ENCODE data around the gene HSPG2. TPM values are rescaled to one million over a fixed set of nuclear protein-coding genes. Genes with fewer than 3 reads are reported as not detected.
"Not testable (repeated sequence)": the region's sequence is repeated elsewhere in the genome, so short reads cannot be mapped to it uniquely, and the experiment has no call there.

The HSPG2 gene
- total RNA-seq, 1 experiment from 2014 or later: 35.1 TPM

DNA sequence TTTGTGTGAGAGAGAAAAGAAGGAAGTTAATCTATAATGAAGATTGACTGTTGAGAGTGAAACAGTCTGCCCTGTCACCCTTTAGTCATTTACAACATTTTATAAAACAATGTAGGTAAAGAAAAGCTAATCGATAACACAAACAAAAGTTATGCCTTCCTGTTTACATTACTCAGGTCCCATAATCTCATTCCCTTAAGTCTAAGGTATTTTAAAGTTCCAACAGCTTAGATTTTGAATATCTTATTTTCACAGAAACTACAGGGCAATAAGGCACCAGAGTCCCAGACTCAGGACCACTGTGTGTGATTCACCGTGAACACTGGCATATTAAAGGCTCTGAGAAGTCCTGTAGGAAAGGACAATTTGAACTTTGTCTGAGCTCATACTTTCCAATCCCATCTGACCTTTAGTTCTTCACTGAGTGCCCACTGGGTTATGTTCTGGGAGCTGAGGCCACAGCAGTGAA is 35.9 kb upstream of the HSPG2 start:
- H3F3A ChIP-seq (ENCODE audit: low read length, unreplicated experiment); H3K79me2 ChIP-seq (ENCODE audit: low read length); H3K9me3 ChIP-seq (ENCODE audit: low read length); intact Hi-C loops (cut with micrococcal nuclease); H3K36me3 ChIP-seq (ENCODE audit: low read depth, low read length); H4K20me1 ChIP-seq (ENCODE audit: low read length); H3K9me2 ChIP-seq (replicated peaks; ENCODE audit: low read length); H3K4me1 ChIP-seq (ENCODE audit: insufficient read depth, low read length); H3K4me3 ChIP-seq (ENCODE audit: low read length); H3K27me3 ChIP-seq (ENCODE audit: low read length); H2AFZ ChIP-seq (ENCODE audit: low read length): not testable (repeated sequence)
- Histone ChIP-seq H3K27ac (ENCODE audit: low read length) (peak overlapping the region; percentile 90), H3K9ac (ENCODE audit: low read length) (peak overlapping the region; percentile 36; the same call in 1 of the 2 replicates), H3K4me2 (ENCODE audit: low read length) (peak overlapping the region; percentile 6; the same call in 1 of the 2 replicates)
- POLR2A ChIA-PET (ENCODE audit: unreplicated experiment): interaction anchor here (0.7 kb wide), 1 partner anchor 191 kb away, joined by 15 read pairs; no protein-coding TSS in a partner anchor
- BruUV-seq (replicated peaks): TSS peak; percentile 65
- CTCF ChIA-PET: interaction anchor here (0.6 kb wide), 1 partner anchor 1169 kb away, joined by 3 read pairs; no protein-coding TSS in a partner anchor
- ATAC-seq (peak; percentile 88), DNase-seq (peak; percentile 42)

DNA sequence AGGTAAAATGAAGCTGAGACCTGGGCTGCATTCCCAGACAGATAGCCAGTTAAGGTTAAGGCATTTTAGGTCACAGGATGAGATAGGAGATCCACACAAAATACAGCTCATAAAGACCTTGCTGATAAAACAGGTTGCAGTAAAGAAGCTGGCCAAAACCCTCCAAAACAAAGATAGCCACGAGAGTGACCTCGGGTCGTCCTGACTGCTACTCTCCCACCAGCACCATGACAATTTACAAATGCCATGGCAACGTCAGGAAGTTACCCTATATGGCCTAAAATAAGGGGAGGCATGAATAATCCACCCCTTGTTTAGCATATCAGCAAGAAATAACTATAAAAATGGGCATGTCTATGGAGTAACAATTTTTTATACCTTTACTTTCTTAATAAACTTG is 33.4 kb upstream of the HSPG2 start:
- BruUV-seq (replicated peaks); ATAC-seq; H3K9me3 ChIP-seq (ENCODE audit: low read length); POLR2A ChIA-PET (ENCODE audit: unreplicated experiment); intact Hi-C loops (cut with micrococcal nuclease); H3K9me2 ChIP-seq (replicated peaks; ENCODE audit: low read length); H3K36me3 ChIP-seq (ENCODE audit: low read depth, low read length); H3F3A ChIP-seq (ENCODE audit: low read length, unreplicated experiment); CTCF ChIA-PET; H3K27me3 ChIP-seq (ENCODE audit: low read length); H2AFZ ChIP-seq (ENCODE audit: low read length); H3K9ac ChIP-seq (ENCODE audit: low read length); DNase-seq; H3K79me2 ChIP-seq (ENCODE audit: low read length); H3K4me2 ChIP-seq (ENCODE audit: low read length); H3K27ac ChIP-seq (ENCODE audit: low read length); H3K4me3 ChIP-seq (ENCODE audit: low read length); H4K20me1 ChIP-seq (ENCODE audit: low read length): not testable (repeated sequence)
- peaks cover 18% of the 10 kb centered on the region for H3K4me1 ChIP-seq (ENCODE audit: insufficient read depth, low read length)

DNA sequence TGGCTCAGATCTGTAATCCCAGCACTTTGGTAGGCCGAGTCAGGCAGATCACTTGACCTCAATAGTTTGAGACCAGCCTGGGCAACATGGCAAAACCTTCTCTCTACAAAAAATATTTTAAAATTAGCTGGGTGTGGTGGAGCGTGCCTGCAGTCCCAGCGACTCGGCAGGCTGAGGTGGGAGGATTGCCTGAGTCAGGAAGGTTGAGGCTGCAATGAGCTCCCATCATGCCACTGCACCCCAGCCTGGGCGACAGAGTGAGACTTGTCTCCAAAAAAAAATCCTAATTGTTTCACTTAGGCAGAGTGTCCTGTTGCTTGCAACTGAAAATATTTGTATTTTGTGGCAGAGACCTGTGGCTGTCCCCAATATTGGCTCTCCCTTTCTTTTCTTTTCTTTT is 32.0 kb upstream of the HSPG2 start:
- POLR2A ChIA-PET (ENCODE audit: unreplicated experiment); H3K36me3 ChIP-seq (ENCODE audit: low read depth, low read length); H3K9me2 ChIP-seq (replicated peaks; ENCODE audit: low read length); H4K20me1 ChIP-seq (ENCODE audit: low read length); H3K9me3 ChIP-seq (ENCODE audit: low read length); H2AFZ ChIP-seq (ENCODE audit: low read length); H3K9ac ChIP-seq (ENCODE audit: low read length); H3K27ac ChIP-seq (ENCODE audit: low read length); CTCF ChIA-PET; H3K79me2 ChIP-seq (ENCODE audit: low read length); DNase-seq; H3K27me3 ChIP-seq (ENCODE audit: low read length); H3F3A ChIP-seq (ENCODE audit: low read length, unreplicated experiment); H3K4me2 ChIP-seq (ENCODE audit: low read length); ATAC-seq; H3K4me3 ChIP-seq (ENCODE audit: low read length); BruUV-seq (replicated peaks): not testable (repeated sequence)
- H3K4me1 ChIP-seq (ENCODE audit: insufficient read depth, low read length): peaks cover 19% of the 10 kb centered on the region
- intact Hi-C loops (cut with micrococcal nuclease): loop anchor here (10.0 kb wide), 1 partner anchor 184 kb away; the partner anchor contains the start of gene USP48

DNA sequence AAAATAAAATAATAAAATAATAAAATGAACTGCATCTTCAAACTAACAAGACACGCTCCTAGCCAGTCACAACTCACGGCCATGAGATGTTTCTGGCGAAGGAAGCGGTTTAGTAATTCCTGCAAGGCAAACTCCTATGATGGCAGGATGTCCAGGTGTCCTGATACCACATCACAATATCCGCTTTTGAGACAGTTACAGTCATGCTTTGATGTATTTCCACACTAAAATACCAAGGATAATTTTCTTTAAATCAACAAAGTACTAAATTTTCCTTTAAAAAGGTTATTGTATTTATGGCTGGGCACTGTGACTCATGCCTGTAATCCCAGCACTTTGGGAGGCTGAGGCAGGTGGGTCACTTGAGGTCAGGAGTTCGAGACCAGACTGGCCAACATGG is 30.1 kb upstream of the HSPG2 start:
- H3K4me3 ChIP-seq (ENCODE audit: low read length); DNase-seq; POLR2A ChIA-PET (ENCODE audit: unreplicated experiment); H4K20me1 ChIP-seq (ENCODE audit: low read length); H3K9me2 ChIP-seq (replicated peaks; ENCODE audit: low read length); H3K79me2 ChIP-seq (ENCODE audit: low read length); H3K9me3 ChIP-seq (ENCODE audit: low read length); H3F3A ChIP-seq (ENCODE audit: low read length, unreplicated experiment); H2AFZ ChIP-seq (ENCODE audit: low read length); H3K36me3 ChIP-seq (ENCODE audit: low read depth, low read length); H3K9ac ChIP-seq (ENCODE audit: low read length); H3K27me3 ChIP-seq (ENCODE audit: low read length); H3K4me2 ChIP-seq (ENCODE audit: low read length); BruUV-seq (replicated peaks); H3K27ac ChIP-seq (ENCODE audit: low read length); ATAC-seq; CTCF ChIA-PET: not testable (repeated sequence)
- intact Hi-C loops (cut with micrococcal nuclease): loop anchor here (10.0 kb wide), 1 partner anchor 182 kb away; the partner anchor contains the start of gene USP48
- peaks cover 19% of the 10 kb centered on the region for H3K4me1 ChIP-seq (ENCODE audit: insufficient read depth, low read length)

All from PC-3 (cell line).